Esophagus (tissue), 2 donors: ENCODE data around the gene TTLL8. TPM values are rescaled to one million over a fixed set of nuclear protein-coding genes. Genes with fewer than 3 reads are reported as not detected.

Source experiments
- H3K27ac ChIP-seq, 2 donors: one replicate each; pipeline ENCODE4 v1.5.1; 2013; ENCODE audit warnings: low read depth in 2 of 2, mild to moderate bottlenecking in 2 of 2, inconsistent platforms in 1 of 2, low read length in 1 of 2, moderate library complexity in 1 of 2
- H3K27me3 ChIP-seq, 2 donors: one replicate each; pipeline ENCODE4 v1.6.1; 2013; ENCODE audit warnings: low read length in 2 of 2, control low read depth in 1 of 2, mild to moderate bottlenecking in 1 of 2; ENCODE audit not compliant: insufficient read depth in 2 of 2, control insufficient read depth in 1 of 2
- H3K36me3 ChIP-seq, 2 donors: one replicate each; pipeline ENCODE4 v1.6.1; 2013; ENCODE audit warnings: low read length in 1 of 2; ENCODE audit not compliant: control insufficient read depth in 2 of 2, insufficient read depth in 2 of 2
- H3K4me1 ChIP-seq, 2 donors: one replicate each; pipeline ENCODE4 v1.6.1; 2013; ENCODE audit warnings: low read length in 1 of 2; ENCODE audit not compliant: control insufficient read depth in 2 of 2, insufficient read depth in 2 of 2
- H3K4me3 ChIP-seq, 2 donors: one replicate each; pipeline ENCODE4 v1.5.1; 2013; ENCODE audit warnings: low read length in 2 of 2, mild to moderate bottlenecking in 2 of 2, low read depth in 1 of 2, moderate library complexity in 1 of 2
- H3K9me3 ChIP-seq, 2 donors: one replicate each; pipeline ENCODE4 v1.6.1; 2013; ENCODE audit warnings: mild to moderate bottlenecking in 2 of 2, low read depth in 1 of 2, low read length in 1 of 2, moderate library complexity in 1 of 2; ENCODE audit not compliant: control insufficient read depth in 2 of 2, insufficient read depth in 1 of 2
- WGBS, 2 donors: extraction: QIAGEN DNeasy Blood & Tissue Kit; methylation state at CpG; one replicate each; pipeline ENCODE4 v1.1.7; 2013; 5-methylcytosine and 5-hydroxymethylcytosine counted together
- polyA plus RNA-seq, 2 donors: library from polyadenylated mRNA; stranded (reverse); fragments of 200-250 nt; gene quantifications; one replicate each; pipeline ENCODE4 v1.2.3, GENCODE V29; 2013
- donor health status: healthy with polysubstance abuse.
- donor health status: Bipolar disorder and iron deficiency.

The TTLL8 gene
- polyA plus RNA-seq, 2 donors = not detected

- no peaks in the 10 kb centered on the region for H3K27me3 ChIP-seq
- no peak overlapping the region for H3K4me3 ChIP-seq
- WGBS, 2 donors = 88 to 89% methylated on average over 16 of the region's 16 CpGs
- H3K4me1 ChIP-seq = no peaks in the 10 kb centered on the region
- no peaks in the 10 kb centered on the region for H3K9me3 ChIP-seq
- H3K36me3 ChIP-seq = no peaks in the 10 kb centered on the region
- H3K27ac ChIP-seq = no peak overlapping the region
Observed at GRCh38 chr22:50047346-50047745, 10.8 kb downstream of the TTLL8 start.

GRCh38 chr22:50046481-50047245 lies 11.4 kb downstream of the TTLL8 start:
- H3K9me3 ChIP-seq = no peaks in the 10 kb centered on the region
- H3K36me3 ChIP-seq = no peaks in the 10 kb centered on the region
- no peaks in the 10 kb centered on the region for H3K27me3 ChIP-seq
- 77 to 83% methylated on average over 24 to 27 of the region's 27 CpGs for WGBS, 2 donors
- H3K27ac ChIP-seq = no peak overlapping the region
- no peak overlapping the region for H3K4me3 ChIP-seq
- no peaks in the 10 kb centered on the region for H3K4me1 ChIP-seq

- no peak overlapping the region for H3K27ac ChIP-seq
- H3K36me3 ChIP-seq = no peaks in the 10 kb centered on the region
- 66 to 70% methylated on average over 17 to 19 of the region's 19 CpGs for WGBS, 2 donors
- H3K9me3 ChIP-seq = no peaks in the 10 kb centered on the region
- H3K4me3 ChIP-seq = no peak overlapping the region
- no peaks in the 10 kb centered on the region for H3K27me3 ChIP-seq
- H3K4me1 ChIP-seq = no peaks in the 10 kb centered on the region
Observed at GRCh38 chr22:50046019-50046415, 12.1 kb downstream of the TTLL8 start.

- no peaks in the 10 kb centered on the region for H3K27me3 ChIP-seq
- H3K9me3 ChIP-seq = no peaks in the 10 kb centered on the region
- H3K36me3 ChIP-seq = no peaks in the 10 kb centered on the region
- no peak overlapping the region for H3K4me3 ChIP-seq
- 62 to 77% methylated on average over 26 to 35 of the region's 35 CpGs for WGBS, 2 donors
- no peak overlapping the region for H3K27ac ChIP-seq
- no peaks in the 10 kb centered on the region for H3K4me1 ChIP-seq
Observed at GRCh38 chr22:50045211-50046018, 12.7 kb downstream of the TTLL8 start.

GRCh38 chr22:50044485-50045118 lies 13.5 kb downstream of the TTLL8 start:
- WGBS, 2 donors = 56 to 65% methylated on average over 30 of the region's 30 CpGs
- Histone ChIP-seq H3K36me3 (no peaks in the 10 kb centered on the region), H3K27ac (no peak overlapping the region), H3K4me3 (no peak overlapping the region), H3K9me3 (peaks cover 0 to 6% of the 10 kb centered on the region in 2 donors), H3K4me1 (no peaks in the 10 kb centered on the region), H3K27me3 (no peaks in the 10 kb centered on the region)

- WGBS, 2 donors = 84 to 88% methylated on average over 17 of the region's 17 CpGs
- Histone ChIP-seq H3K4me3 (no peak overlapping the region), H3K36me3 (no peaks in the 10 kb centered on the region), H3K4me1 (no peaks in the 10 kb centered on the region), H3K9me3 (peaks cover 0 to 8% of the 10 kb centered on the region in 2 donors), H3K27ac (no peak overlapping the region), H3K27me3 (peaks cover 0 to 2% of the 10 kb centered on the region in 2 donors)
Observed at GRCh38 chr22:50041361-50042065, 16.6 kb downstream of the TTLL8 start.

GRCh38 chr22:50040717-50041116 lies 17.4 kb downstream of the TTLL8 start:
- Histone ChIP-seq H3K27ac (no peak overlapping the region), H3K36me3 (no peaks in the 10 kb centered on the region), H3K9me3 (peaks cover 0 to 8% of the 10 kb centered on the region in 2 donors), H3K4me1 (no peaks in the 10 kb centered on the region), H3K27me3 (peaks cover 0 to 2% of the 10 kb centered on the region in 2 donors), H3K4me3 (no peak overlapping the region)
- WGBS, 2 donors = 78 to 79% methylated on average over 7 of the region's 7 CpGs

- H3K4me1 ChIP-seq = no peaks in the 10 kb centered on the region
- H3K27me3 ChIP-seq = peaks cover 0 to 2% of the 10 kb centered on the region in 2 donors
- WGBS, 2 donors = 91 to 93% methylated on average over 29 of the region's 29 CpGs
- no peaks in the 10 kb centered on the region for H3K36me3 ChIP-seq
- peaks cover 0 to 8% of the 10 kb centered on the region in 2 donors for H3K9me3 ChIP-seq
- H3K4me3 ChIP-seq = no peak overlapping the region
- no peak overlapping the region for H3K27ac ChIP-seq
Observed at GRCh38 chr22:50039669-50040443, 18.2 kb downstream of the TTLL8 start.
